H1 (cell line): ENCODE measurements around the gene RNFT2. TPM values are rescaled to one million over a fixed set of nuclear protein-coding genes. Genes with fewer than 3 reads are reported as not detected.

ENCODE experiments used
- CTCF ChIP-seq, 3 experiments: IDR thresholded peaks; 1 replicate in 2 of 3; 2 replicates in 1 of 3; pipeline versions ENCODE4 v1.5.1 to v1.6.1; 2011; ENCODE audit warnings: low read length in 3 of 3, mild to moderate bottlenecking in 3 of 3, inconsistent platforms in 2 of 3, low read depth in 1 of 3, moderate library complexity in 1 of 3; ENCODE audit not compliant: insufficient read depth in 1 of 3; ENCODE audit errors: control extremely low read depth in 1 of 3
- ZNF274 ChIP-seq: IDR thresholded peaks from 2 replicates; pipeline ENCODE4 v1.7.0; 2012; ENCODE audit warnings: low read length, borderline replicate concordance; ENCODE audit errors: extremely low read depth
- polyA plus RNA-seq, 7 experiments: library from polyadenylated mRNA; depleted of rRNA in 3 of 7; stranded (reverse) in 5 of 7; unstranded in 2 of 7; fragments of >200 nt in 5 of 7; fragments of 200-250 nt in 2 of 7; gene quantifications; 1 replicate in 5 of 7; 2 replicates in 1 of 7; 4 replicates in 1 of 7; pipeline versions ENCODE4 v1.2.1 to v1.2.3, GENCODE V29; 2011 to 2013; ENCODE audit warnings: missing spikeins in 2 of 7, mixed read lengths in 2 of 7
- total RNA-seq: library from RNA; stranded (reverse); fragmentation: NEBNext Ultra II Directional; extraction: Animal tissue kit (Norgen Biotek cat#: 25700); gene quantifications from 2 replicates; pipeline ENCODE4 v1.2.1, GENCODE V29; 2021

The RNFT2 gene
- total and polyA plus RNA-seq, 2 of the 8 experiments (the other 6 are each of a cell fraction or from before 2014, with no cell fraction given) = 14.2 to 33.1 TPM

DNA sequence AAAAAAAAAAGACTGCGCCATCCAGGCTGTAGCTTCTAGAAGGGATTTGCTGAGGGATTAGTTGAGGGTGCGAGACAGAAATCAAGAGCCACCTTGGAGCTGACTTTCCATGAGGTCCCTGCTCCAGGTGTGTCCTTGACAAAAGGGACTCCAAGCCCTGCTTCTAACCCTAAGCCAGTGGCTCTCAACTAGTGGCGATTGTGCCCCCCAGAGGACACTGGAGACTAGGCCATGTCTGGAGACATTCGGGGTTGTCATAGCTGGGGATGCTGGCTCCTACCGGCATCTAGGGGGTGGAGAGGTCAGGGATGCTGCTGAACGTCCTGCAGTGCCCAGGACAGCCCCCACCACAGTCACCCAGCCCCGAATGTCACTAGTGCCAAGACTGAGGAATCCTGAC lies 40.8 kb upstream of the RNFT2 start (continued):
- TF ChIP-seq CTCF (IDR thresholded peaks at IDR 0.05; ENCODE audit: control extremely low read depth in 1 of 3, insufficient read depth in 1 of 3, low read depth in 1 of 3, low read length in 3 of 3) = peak; percentile 67 to 80 (median 73)
- no peak for TF ChIP-seq ZNF274
